ENCODE data around the gene NDRG4. TPM values are rescaled to one million over a fixed set of nuclear protein-coding genes. Genes with fewer than 3 reads are reported as not detected.
A peak's percentile ranks its signal among the peaks of the same experiment; 100 is the strongest.

NDRG4 gene
- total and polyA plus RNA-seq, 2 of the 13 experiments (the other 11 are each of a cell fraction or from before 2014, with no cell fraction given), result 1.7 to 2.7 TPM

- TF ChIP-seq SETDB1 (CRISPR knock-in tag; IDR thresholded peaks at IDR 0.05; ENCODE audit: borderline replicate concordance) (no peak; the same call in 1 of the 2 replicates), MTF1 (CRISPR knock-in tag; IDR thresholded peaks at IDR 0.05) (peak; percentile 4; the same call in 1 of the 2 replicates), RFX1 (IDR thresholded peaks at IDR 0.05) (no peak), ZNF503 (CRISPR knock-in tag; IDR thresholded peaks at IDR 0.05) (peak; percentile 50; the same call in 1 of the 2 replicates), EHMT2 (IDR thresholded peaks at IDR 0.05; ENCODE audit: borderline replicate concordance, low read depth, low read length) (no peak), IRF2 (CRISPR knock-in tag; IDR thresholded peaks at IDR 0.05) (peak; percentile 80), ONECUT2 (CRISPR knock-in tag; IDR thresholded peaks at IDR 0.05) (no peak; the same call in 1 of the 2 replicates), SRSF9 (IDR thresholded peaks at IDR 0.05; ENCODE audit: borderline replicate concordance, insufficient read depth, low read depth, low read length, poor library complexity, severe bottlenecking) (no peak), ZNF792 (CRISPR knock-in tag; IDR thresholded peaks at IDR 0.05) (peak; percentile 81; the same call in 1 of the 2 replicates), ZFP41 (CRISPR knock-in tag; IDR thresholded peaks at IDR 0.05; ENCODE audit: borderline replicate concordance) (0 out of 2 replicates have a peak, but pooled peaks have one; percentile 48), HOXA5 (CRISPR knock-in tag; IDR thresholded peaks at IDR 0.05) (peak; percentile 90), ZFP36L2 (CRISPR knock-in tag; IDR thresholded peaks at IDR 0.05) (no peak; the same call in 1 of the 2 replicates), TOPORS (CRISPR knock-in tag; IDR thresholded peaks at IDR 0.05) (no peak; the same call in 1 of the 2 replicates), ZNF326 (CRISPR knock-in tag; IDR thresholded peaks at IDR 0.05; ENCODE audit: borderline replicate concordance) (no peak), ATF4 (CRISPR knock-in tag; IDR thresholded peaks at IDR 0.05) (peak in 1 of 2 experiments; percentile 61; a peak in 2 of 4 replicates), RFX5 (IDR thresholded peaks at IDR 0.05; ENCODE audit: low read depth, low read length) (no peak), ELF1 (CRISPR knock-in tag; IDR thresholded peaks at IDR 0.05) (peak; percentile 90), TGIF2 (CRISPR knock-in tag; IDR thresholded peaks at IDR 0.05) (peak; percentile 92), NBN (conservative IDR thresholded peaks at IDR 0.05) (no peak), HNF4A (CRISPR knock-in tag; IDR thresholded peaks at IDR 0.05) (peak; percentile 52), DR1 (CRISPR knock-in tag; IDR thresholded peaks at IDR 0.05) (peak; percentile 68; the same call in 1 of the 2 replicates), TBX2 (CRISPR knock-in tag; IDR thresholded peaks at IDR 0.05; ENCODE audit: borderline replicate concordance) (peak; percentile 94)
- TF ChIP-seq, protein P1, sequence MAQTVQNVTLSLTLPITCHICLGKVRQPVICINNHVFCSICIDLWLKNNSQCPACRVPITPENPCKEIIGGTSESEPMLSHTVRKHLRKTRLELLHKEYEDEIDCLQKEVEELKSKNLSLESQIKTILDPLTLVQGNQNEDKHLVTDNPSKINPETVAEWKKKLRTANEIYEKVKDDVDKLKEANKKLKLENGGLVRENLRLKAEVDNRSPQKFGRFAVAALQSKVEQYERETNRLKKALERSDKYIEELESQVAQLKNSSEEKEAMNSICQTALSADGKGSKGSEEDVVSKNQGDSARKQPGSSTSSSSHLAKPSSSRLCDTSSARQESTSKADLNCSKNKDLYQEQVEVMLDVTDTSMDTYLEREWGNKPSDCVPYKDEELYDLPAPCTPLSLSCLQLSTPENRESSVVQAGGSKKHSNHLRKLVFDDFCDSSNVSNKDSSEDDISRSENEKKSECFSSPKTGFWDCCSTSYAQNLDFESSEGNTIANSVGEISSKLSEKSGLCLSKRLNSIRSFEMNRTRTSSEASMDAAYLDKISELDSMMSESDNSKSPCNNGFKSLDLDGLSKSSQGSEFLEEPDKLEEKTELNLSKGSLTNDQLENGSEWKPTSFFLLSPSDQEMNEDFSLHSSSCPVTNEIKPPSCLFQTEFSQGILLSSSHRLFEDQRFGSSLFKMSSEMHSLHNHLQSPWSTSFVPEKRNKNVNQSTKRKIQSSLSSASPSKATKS (CRISPR knock-in tag; IDR thresholded peaks at IDR 0.05), result no peak; the same call in 1 of the 2 replicates
- TF ChIP-seq, protein P2, sequence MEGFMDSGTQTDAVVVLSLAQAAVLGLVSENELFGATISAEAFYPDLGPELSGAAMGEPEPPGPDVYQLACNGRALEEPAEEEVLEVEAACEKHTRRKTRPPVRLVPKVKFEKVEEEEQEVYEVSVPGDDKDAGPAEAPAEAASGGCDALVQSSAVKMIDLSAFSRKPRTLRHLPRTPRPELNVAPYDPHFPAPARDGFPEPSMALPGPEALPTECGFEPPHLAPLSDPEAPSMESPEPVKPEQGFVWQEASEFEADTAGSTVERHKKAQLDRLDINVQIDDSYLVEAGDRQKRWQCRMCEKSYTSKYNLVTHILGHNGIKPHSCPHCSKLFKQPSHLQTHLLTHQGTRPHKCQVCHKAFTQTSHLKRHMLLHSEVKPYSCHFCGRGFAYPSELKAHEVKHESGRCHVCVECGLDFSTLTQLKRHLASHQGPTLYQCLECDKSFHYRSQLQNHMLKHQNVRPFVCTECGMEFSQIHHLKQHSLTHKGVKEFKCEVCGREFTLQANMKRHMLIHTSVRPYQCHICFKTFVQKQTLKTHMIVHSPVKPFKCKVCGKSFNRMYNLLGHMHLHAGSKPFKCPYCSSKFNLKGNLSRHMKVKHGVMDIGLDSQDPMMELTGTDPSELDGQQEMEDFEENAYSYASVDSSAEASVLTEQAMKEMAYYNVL (CRISPR knock-in tag; IDR thresholded peaks at IDR 0.05; ENCODE audit: borderline replicate concordance), result no peak; the same call in 1 of the 2 replicates
Observed at GRCh38 chr16:58515125-58515870, 15.4 kb downstream of the NDRG4 start, which contains the start of gene SETD6 (continued).
